ENCODE measurements around the gene CIAO3. TPM values are rescaled to one million over a fixed set of nuclear protein-coding genes. Genes with fewer than 3 reads are reported as not detected.

Gene CIAO3
- total RNA-seq, 1 experiment from 2014 or later, result 44.5 TPM

DNA sequence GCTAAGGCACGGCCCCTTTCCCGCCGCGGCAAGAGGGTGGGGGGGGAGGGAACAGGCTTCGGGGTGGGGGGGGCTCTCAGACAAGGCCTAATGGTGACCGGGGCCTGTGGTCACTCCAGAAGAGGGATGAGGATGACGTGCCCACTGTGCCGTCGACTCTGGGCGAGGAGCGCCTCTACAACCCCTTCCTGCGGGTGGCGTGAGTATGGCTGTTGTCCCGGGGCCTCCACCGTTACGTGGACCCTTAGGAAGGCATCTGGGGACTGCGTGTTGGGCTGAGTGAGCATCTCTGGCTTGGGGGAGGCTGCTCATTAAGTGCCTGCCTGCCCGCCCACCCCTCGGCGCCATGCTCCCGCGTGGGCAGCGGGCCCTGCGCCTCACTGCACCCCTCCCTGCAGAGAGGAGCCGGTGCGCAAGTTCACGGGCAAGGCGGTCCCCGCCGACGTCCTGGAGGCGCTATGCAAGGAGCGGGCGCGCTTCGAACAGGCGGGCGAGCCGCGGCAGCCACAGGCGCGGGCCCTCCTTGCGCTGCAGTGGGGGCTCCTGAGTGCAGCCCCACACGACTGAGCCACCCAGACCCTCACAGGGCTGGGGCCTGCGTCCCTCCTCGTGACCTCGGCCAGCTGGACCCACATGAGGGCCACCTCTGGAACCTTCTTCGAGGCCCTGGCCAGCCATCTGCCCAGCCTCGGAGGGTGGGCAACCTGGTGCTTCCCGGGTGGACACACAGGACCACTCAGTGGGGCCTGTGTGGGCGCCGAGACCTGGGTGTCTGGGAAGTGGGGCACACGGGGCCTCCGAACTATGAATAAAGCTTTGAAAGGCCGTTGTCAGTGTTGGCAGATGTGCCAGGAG lies 11.7 kb downstream of the CIAO3 start:
- Mint-ChIP-seq H3K27me3 (ENCODE audit: insufficient read depth, unreplicated experiment) (no peaks in the 10 kb centered on the region), H3K4me1 (ENCODE audit: low read depth, unreplicated experiment) (no peaks in the 10 kb centered on the region), H3K27ac (ENCODE audit: unreplicated experiment) (no peak overlapping the region), H3K9me3 (ENCODE audit: unreplicated experiment) (no peaks in the 10 kb centered on the region), H3K4me3 (ENCODE audit: unreplicated experiment) (peak overlapping the region; percentile 64), H3K36me3 (ENCODE audit: insufficient read depth, unreplicated experiment) (peaks cover 26% of the 10 kb centered on the region)
- no peaks in the 10 kb centered on the region for H3K9me3 ChIP-seq
- H3K4me1 ChIP-seq, result peaks cover 3% of the 10 kb centered on the region; the same call in 1 of the 2 replicates
- H3K27me3 ChIP-seq (replicated peaks; ENCODE audit: control insufficient read depth, insufficient read depth, low read length), result no peaks in the 10 kb centered on the region
- ChIA-PET POLR2A (interaction anchor here (0.6 to 1.5 kb wide), 2 partner anchors 12 to 20 kb away, joined by 3 read pairs; partner anchors contain the start of gene CIAO3), CTCF (interaction anchor here (0.6 kb wide), 1 partner anchor 601 kb away, joined by 4 read pairs; no protein-coding TSS in a partner anchor)
- BruUV-seq (replicated peaks), result no TSS peak
- no peaks in the 10 kb centered on the region for H3K36me3 ChIP-seq (ENCODE audit: control insufficient read depth, insufficient read depth, low read length)
- intact Hi-C loops (cut with micrococcal nuclease; ENCODE audit: unreplicated experiment), result no loop called here
- TF ChIP-seq, protein P1, sequence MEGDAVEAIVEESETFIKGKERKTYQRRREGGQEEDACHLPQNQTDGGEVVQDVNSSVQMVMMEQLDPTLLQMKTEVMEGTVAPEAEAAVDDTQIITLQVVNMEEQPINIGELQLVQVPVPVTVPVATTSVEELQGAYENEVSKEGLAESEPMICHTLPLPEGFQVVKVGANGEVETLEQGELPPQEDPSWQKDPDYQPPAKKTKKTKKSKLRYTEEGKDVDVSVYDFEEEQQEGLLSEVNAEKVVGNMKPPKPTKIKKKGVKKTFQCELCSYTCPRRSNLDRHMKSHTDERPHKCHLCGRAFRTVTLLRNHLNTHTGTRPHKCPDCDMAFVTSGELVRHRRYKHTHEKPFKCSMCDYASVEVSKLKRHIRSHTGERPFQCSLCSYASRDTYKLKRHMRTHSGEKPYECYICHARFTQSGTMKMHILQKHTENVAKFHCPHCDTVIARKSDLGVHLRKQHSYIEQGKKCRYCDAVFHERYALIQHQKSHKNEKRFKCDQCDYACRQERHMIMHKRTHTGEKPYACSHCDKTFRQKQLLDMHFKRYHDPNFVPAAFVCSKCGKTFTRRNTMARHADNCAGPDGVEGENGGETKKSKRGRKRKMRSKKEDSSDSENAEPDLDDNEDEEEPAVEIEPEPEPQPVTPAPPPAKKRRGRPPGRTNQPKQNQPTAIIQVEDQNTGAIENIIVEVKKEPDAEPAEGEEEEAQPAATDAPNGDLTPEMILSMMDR (IDR thresholded peaks at IDR 0.05; ENCODE audit: insufficient read depth in 1 of 2, low read depth in 1 of 2, low read length in 1 of 2, severe bottlenecking in 1 of 2, unreplicated experiment in 1 of 2), result no peak
- no peak for DNase-seq
- peak overlapping the region; percentile 65 for H3K4me3 ChIP-seq (ENCODE audit: low read depth, low read length)

DNA sequence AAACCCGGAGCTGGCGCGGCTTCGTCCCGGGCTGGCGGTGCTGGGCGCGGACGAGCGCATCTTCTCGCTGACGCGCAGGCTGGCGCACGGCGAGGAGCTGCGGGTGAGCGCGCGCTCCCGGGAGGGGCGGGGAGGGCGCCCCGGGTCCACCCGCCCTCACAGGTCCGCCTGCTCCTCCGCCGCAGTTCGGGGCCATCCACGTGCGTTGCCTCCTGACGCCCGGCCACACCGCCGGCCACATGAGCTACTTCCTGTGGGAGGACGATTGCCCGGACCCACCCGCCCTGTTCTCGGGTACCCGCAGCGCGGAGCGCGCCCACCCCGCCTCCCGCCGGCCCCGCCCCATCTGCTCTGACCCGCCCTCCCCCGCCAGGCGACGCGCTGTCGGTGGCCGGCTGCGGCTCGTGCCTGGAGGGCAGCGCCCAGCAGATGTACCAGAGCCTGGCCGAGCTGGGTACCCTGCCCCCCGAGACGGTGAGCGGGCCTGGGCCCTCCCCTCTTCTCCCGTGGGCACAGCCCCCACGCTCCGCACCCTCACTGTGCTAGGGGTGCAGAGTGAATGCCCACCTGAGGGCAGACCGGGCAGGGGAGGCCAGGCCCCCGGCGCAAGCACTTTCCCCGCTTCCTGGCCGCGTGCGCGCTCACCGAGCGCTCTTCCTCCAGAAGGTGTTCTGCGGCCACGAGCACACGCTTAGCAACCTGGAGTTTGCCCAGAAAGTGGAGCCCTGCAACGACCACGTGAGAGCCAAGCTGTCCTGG lies 12.5 kb downstream of the CIAO3 start:
- no peak overlapping the region for H3K27ac Mint-ChIP-seq (ENCODE audit: unreplicated experiment)
- intact Hi-C loops (cut with micrococcal nuclease; ENCODE audit: unreplicated experiment), result no loop called here
- BruUV-seq (replicated peaks), result no TSS peak
- no peaks in the 10 kb centered on the region for H3K4me1 Mint-ChIP-seq (ENCODE audit: low read depth, unreplicated experiment)
- Histone ChIP-seq H3K4me3 (ENCODE audit: low read depth, low read length) (peak overlapping the region; percentile 65), H3K9me3 (no peaks in the 10 kb centered on the region), H3K27me3 (replicated peaks; ENCODE audit: control insufficient read depth, insufficient read depth, low read length) (no peaks in the 10 kb centered on the region), H3K36me3 (ENCODE audit: control insufficient read depth, insufficient read depth, low read length) (no peaks in the 10 kb centered on the region), H3K4me1 (peaks cover 3% of the 10 kb centered on the region; the same call in 1 of the 2 replicates)
- H3K9me3 Mint-ChIP-seq (ENCODE audit: unreplicated experiment), result no peaks in the 10 kb centered on the region
- peaks cover 18% of the 10 kb centered on the region for H3K36me3 Mint-ChIP-seq (ENCODE audit: insufficient read depth, unreplicated experiment)
- POLR2A ChIA-PET, result interaction anchor here (1.0 to 1.5 kb wide), 2 partner anchors 12 to 13 kb away, joined by 3 to 4 read pairs; partner anchors contain the start of gene CIAO3
- no peaks in the 10 kb centered on the region for H3K27me3 Mint-ChIP-seq (ENCODE audit: insufficient read depth, unreplicated experiment)
- TF ChIP-seq, protein P1 (IDR thresholded peaks at IDR 0.05; ENCODE audit: insufficient read depth in 1 of 2, low read depth in 1 of 2, low read length in 1 of 2, severe bottlenecking in 1 of 2, unreplicated experiment in 1 of 2), result no peak
- DNase-seq, result peak; percentile 72 to 86
- CTCF ChIA-PET, result interaction anchor here (0.6 to 1.1 kb wide), 4 partner anchors 9 to 16 kb away, joined by 4 to 10 read pairs (median 6); partner anchors contain the start of gene METRN
- H3K4me3 Mint-ChIP-seq (ENCODE audit: unreplicated experiment), result peak overlapping the region; percentile 64
